ENCODE results near the gene ENKUR. TPM values are rescaled to one million over a fixed set of nuclear protein-coding genes. Genes with fewer than 3 reads are reported as not detected.

The ENKUR gene
- total RNA-seq, 4 donors from 2014 or later, result not detected

GRCh38 chr10:24949616-24950015 is 66.3 kb downstream of the ENKUR start:
- H3K4me3 ChIP-seq, result no peak overlapping the region
- no peak for DNase-seq (ENCODE audit: low spot score in 2 of 2)
- H3K4me1 ChIP-seq, result peaks cover 0 to 51% (median 5%) of the 10 kb centered on the region in 4 donors
- 83 to 84% methylated on average over 3 of the region's 3 CpGs for WGBS, 2 donors
- no peak overlapping the region for H3K27ac ChIP-seq
- H3K36me3 ChIP-seq, result no peaks in the 10 kb centered on the region
- peaks cover 0 to 7% of the 10 kb centered on the region in 2 donors for H3K27me3 ChIP-seq
- H3K9me3 ChIP-seq, result no peaks in the 10 kb centered on the region
- no peak for TF ChIP-seq POLR2A (IDR thresholded peaks at IDR 0.05)
- TF ChIP-seq EP300 (IDR thresholded peaks at IDR 0.05), result no peak
- no peak for TF ChIP-seq CTCF (IDR thresholded peaks at IDR 0.05)

GRCh38 chr10:24947304-24948097 is 68.5 kb downstream of the ENKUR start:
- no peaks in the 10 kb centered on the region for H3K36me3 ChIP-seq
- peaks cover 0 to 38% (median 5%) of the 10 kb centered on the region in 4 donors for H3K4me1 ChIP-seq
- H3K4me3 ChIP-seq, result no peak overlapping the region
- TF ChIP-seq CTCF (IDR thresholded peaks at IDR 0.05), result no peak
- peak in 1 of 2 donors; percentile 53 for TF ChIP-seq EP300 (IDR thresholded peaks at IDR 0.05)
- H3K27me3 ChIP-seq, result peaks cover 0 to 7% of the 10 kb centered on the region in 2 donors
- DNase-seq (ENCODE audit: low spot score in 2 of 2), result no peak
- no peaks in the 10 kb centered on the region for H3K9me3 ChIP-seq
- peak overlapping the region in 3 of 4 donors; percentile 9 to 86 (median 59) for H3K27ac ChIP-seq
- WGBS, 2 donors, result 57 to 64% methylated on average over 4 of the region's 4 CpGs

- H3K27ac ChIP-seq, result no peak overlapping the region
- no peaks in the 10 kb centered on the region for H3K9me3 ChIP-seq
- WGBS, 2 donors, result 84 to 93% methylated on average over 11 of the region's 11 CpGs
- peaks cover 0 to 16% (median 5%) of the 10 kb centered on the region in 4 donors for H3K4me1 ChIP-seq
- H3K36me3 ChIP-seq, result no peaks in the 10 kb centered on the region
- H3K27me3 ChIP-seq, result no peaks in the 10 kb centered on the region
- H3K4me3 ChIP-seq, result no peak overlapping the region
- TF ChIP-seq CTCF (IDR thresholded peaks at IDR 0.05) (no peak), EP300 (IDR thresholded peaks at IDR 0.05) (no peak), POLR2A (IDR thresholded peaks at IDR 0.05) (no peak)
- DNase-seq (ENCODE audit: low spot score in 2 of 2), result no peak
Measured at GRCh38 chr10:24944512-24945255, 71.3 kb downstream of the ENKUR start.

GRCh38 chr10:24938525-24938924 is 77.4 kb downstream of the ENKUR start:
- no peak for DNase-seq (ENCODE audit: low spot score in 2 of 2)
- TF ChIP-seq POLR2A (IDR thresholded peaks at IDR 0.05), result no peak
- TF ChIP-seq CTCF (IDR thresholded peaks at IDR 0.05), result no peak
- Histone ChIP-seq H3K27me3 (no peaks in the 10 kb centered on the region), H3K9me3 (no peaks in the 10 kb centered on the region), H3K4me3 (no peak overlapping the region), H3K27ac (no peak overlapping the region), H3K4me1 (no peaks in the 10 kb centered on the region), H3K36me3 (no peaks in the 10 kb centered on the region)
- 52 to 63% methylated on average over 2 of the region's 2 CpGs for WGBS, 2 donors

GRCh38 chr10:24938076-24938475 is 77.9 kb downstream of the ENKUR start:
- Histone ChIP-seq H3K9me3 (no peaks in the 10 kb centered on the region), H3K36me3 (no peaks in the 10 kb centered on the region), H3K4me3 (no peak overlapping the region), H3K4me1 (no peaks in the 10 kb centered on the region), H3K27ac (no peak overlapping the region), H3K27me3 (no peaks in the 10 kb centered on the region)
- 80 to 91% methylated on average over 5 of the region's 5 CpGs for WGBS, 2 donors
- TF ChIP-seq EP300 (IDR thresholded peaks at IDR 0.05) (no peak), CTCF (IDR thresholded peaks at IDR 0.05) (no peak), POLR2A (IDR thresholded peaks at IDR 0.05) (no peak)
- DNase-seq (ENCODE audit: low spot score in 2 of 2), result no peak

Data from tibial nerve (tissue), 4 donors.